Coronary artery (tissue), 2 donors: Measurements from ENCODE around the gene IL19.
"Not testable (repeated sequence)": the region's sequence is repeated elsewhere in the genome, so short reads cannot be mapped to it uniquely, and the experiment has no call there.

ENCODE experiments used
- DNase-seq: peaks from one replicate; pipeline ENCODE4 v3.0.0-alpha.2; 2017; ENCODE audit warnings: low spot score
- H3K27ac ChIP-seq, 2 donors: fragments of 200-600 bp; sonication (generic); one replicate each; pipeline ENCODE4 v1.5.1; 2016 to 2019
- H3K4me3 ChIP-seq: fragments of 200-600 bp; sonication (generic); 2 replicates; pipeline ENCODE4 v1.5.1; 2016; ENCODE audit warnings: mild to moderate bottlenecking, moderate library complexity
- CTCF ChIP-seq: fragments of 200-600 bp; sonication (generic); IDR thresholded peaks from one replicate; pipeline ENCODE4 v1.5.1; 2019; ENCODE audit warnings: antibody characterized with exemption

The IL19 gene

GRCh38 chr1:206754011-206754410 lies 16.6 kb upstream of the IL19 start:
- Histone ChIP-seq H3K4me3 (no peak overlapping the region), H3K27ac (no peak overlapping the region)
- no peak for TF ChIP-seq CTCF
- no peak for DNase-seq

DNA sequence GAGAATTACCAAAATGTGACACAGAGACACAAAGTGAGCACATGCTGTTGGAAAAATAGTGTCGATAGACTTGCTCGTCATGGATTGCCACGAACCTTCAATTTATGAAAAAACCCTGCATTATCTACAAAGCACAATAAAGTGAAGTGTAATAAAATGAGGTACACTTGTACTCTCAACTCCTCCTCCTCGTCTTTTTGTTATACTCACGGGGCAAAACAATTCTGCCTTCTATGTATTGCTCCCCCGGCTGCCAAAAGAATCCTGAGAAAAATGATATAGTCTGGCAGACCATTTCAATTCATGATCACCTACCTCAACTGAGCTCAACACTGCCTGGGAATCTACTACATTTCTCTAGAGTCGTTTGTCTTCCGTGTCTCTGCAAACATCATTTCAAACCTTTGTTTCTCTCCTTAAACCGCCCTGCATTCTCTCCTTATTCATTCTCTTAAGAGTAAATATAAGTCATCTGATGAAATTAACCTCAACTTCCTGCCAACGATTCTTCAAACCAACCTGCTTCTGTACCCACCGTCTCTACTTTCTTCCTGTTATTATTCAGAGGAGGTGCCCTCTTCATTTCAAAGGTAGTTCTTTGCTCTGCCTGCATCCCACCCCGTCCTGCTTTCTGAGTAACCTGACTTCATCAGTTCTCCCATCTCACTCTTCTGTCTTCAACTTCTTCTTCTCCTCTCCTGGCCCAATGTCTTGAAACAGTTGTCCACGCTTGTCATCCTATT lies 12.9 kb upstream of the IL19 start:
- no peak overlapping the region for H3K4me3 ChIP-seq
- no peak for TF ChIP-seq CTCF
- no peak for DNase-seq
- no peak overlapping the region for H3K27ac ChIP-seq

- DNase-seq, result no peak
- TF ChIP-seq CTCF, result no peak
- no peak overlapping the region for H3K4me3 ChIP-seq
- no peak overlapping the region for H3K27ac ChIP-seq
Measured at GRCh38 chr1:206760590-206760989, 10.0 kb upstream of the IL19 start.

DNA sequence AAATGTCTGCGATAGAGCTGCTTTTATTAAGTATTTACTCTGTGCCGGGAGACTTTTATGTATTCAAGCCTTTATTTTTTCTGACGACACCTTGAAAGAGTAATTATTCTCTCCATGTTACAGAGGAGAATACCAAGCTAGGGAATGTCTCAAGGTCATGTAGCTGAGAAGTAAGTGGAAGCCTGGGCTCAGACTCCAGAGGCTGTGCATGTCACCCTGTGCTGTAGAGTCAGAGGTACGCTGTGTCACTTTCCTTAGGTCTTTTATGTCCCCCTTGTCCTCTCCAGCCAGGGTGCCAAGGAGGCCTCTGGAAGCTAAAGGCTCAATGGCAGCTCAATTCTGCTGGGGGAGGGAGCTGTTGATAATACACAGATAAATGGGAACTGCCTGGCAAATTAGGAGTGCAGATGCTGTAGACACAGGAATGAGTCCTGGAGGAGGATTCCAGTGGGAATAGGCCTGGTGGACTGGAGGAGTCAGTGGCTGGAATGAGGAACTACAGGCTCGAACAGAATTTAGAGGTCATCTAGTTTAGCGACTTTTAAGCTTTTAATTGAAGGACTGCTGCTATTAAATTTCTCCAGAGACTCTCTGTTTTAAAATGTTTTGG lies 9.3 kb upstream of the IL19 start:
- no peak overlapping the region for H3K4me3 ChIP-seq
- TF ChIP-seq CTCF, result no peak
- H3K27ac ChIP-seq, result no peak overlapping the region
- no peak for DNase-seq

- not testable (repeated sequence) for H3K27ac ChIP-seq, H3K4me3 ChIP-seq, DNase-seq
Measured at GRCh38 chr1:206762741-206763364, 7.7 kb upstream of the IL19 start.

DNA sequence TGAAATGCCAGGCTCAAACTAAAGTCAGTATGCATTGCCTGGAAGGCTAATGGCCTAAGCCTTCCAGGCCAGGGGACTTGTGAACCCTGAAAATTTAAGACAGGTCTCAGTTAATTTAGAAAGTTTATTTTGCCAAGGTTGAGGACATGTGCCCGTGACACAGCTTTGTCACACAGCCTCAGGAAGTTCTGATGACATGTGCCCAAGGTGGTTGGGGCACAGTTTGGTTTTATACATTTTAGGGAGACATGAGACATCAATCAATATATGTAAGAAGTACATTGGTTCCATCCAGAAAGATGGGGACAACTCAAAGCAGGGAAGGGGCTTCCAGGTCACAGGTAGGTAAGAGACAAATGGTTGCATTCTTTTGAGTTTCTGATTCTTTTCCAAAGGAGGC lies 4.8 kb upstream of the IL19 start:
- H3K4me3 ChIP-seq, H3K27ac ChIP-seq, DNase-seq: not testable (repeated sequence)

GRCh38 chr1:206766251-206766856 lies 4.2 kb upstream of the IL19 start:
- H3K27ac ChIP-seq, result peak overlapping the region in 1 of 2 donors; percentile 32
- DNase-seq, result no peak
- H3K4me3 ChIP-seq, result no peak overlapping the region
- TF ChIP-seq CTCF, result no peak
